ENCODE measurements around the gene CEP72.

The CEP72 gene

GRCh38 chr5:638501-639252, 26.5 kb downstream of the CEP72 start:
- no peak for DNase-seq (ENCODE audit: low read depth)

- no peak for DNase-seq (ENCODE audit: low read depth)
These were observed 27.1 kb downstream of the CEP72 start for GRCh38 chr5:639253-639530.

GRCh38 chr5:639584-640213, 27.6 kb downstream of the CEP72 start:
- no peak for DNase-seq (ENCODE audit: low read depth)

- no peak for DNase-seq (ENCODE audit: low read depth)
These were observed 28.6 kb downstream of the CEP72 start for GRCh38 chr5:640461-641330.

- DNase-seq (ENCODE audit: low read depth) = no peak
These were observed 29.2 kb downstream of the CEP72 start for GRCh38 chr5:641331-641765.

- DNase-seq (ENCODE audit: low read depth) = no peak
These were observed 30.3 kb downstream of the CEP72 start for GRCh38 chr5:642481-642880.

GRCh38 chr5:643351-643801, 31.2 kb downstream of the CEP72 start:
- DNase-seq (ENCODE audit: low read depth) = no peak

GRCh38 chr5:643811-644271, 31.7 kb downstream of the CEP72 start:
- DNase-seq (ENCODE audit: low read depth) = no peak

GRCh38 chr5:644509-644908, 32.4 kb downstream of the CEP72 start:
- no peak for DNase-seq (ENCODE audit: low read depth)

GRCh38 chr5:644971-645370, 32.8 kb downstream of the CEP72 start:
- DNase-seq (ENCODE audit: low read depth) = no peak

- DNase-seq (ENCODE audit: low read depth) = no peak
These were observed 33.3 kb downstream of the CEP72 start for GRCh38 chr5:645421-645820.

- no peak for DNase-seq (ENCODE audit: low read depth)
These were observed 34.5 kb downstream of the CEP72 start for GRCh38 chr5:646396-647201.

GRCh38 chr5:647311-647710, 35.2 kb downstream of the CEP72 start:
- no peak for DNase-seq (ENCODE audit: low read depth)

GRCh38 chr5:647727-648126, 35.6 kb downstream of the CEP72 start:
- no peak for DNase-seq (ENCODE audit: low read depth)

- no peak for DNase-seq (ENCODE audit: low read depth)
These were observed 39.3 kb downstream of the CEP72 start for GRCh38 chr5:651296-652022.

- DNase-seq (ENCODE audit: low read depth) = no peak
These were observed 39.9 kb downstream of the CEP72 start for GRCh38 chr5:652023-652515.

GRCh38 chr5:652773-653350, 40.7 kb downstream of the CEP72 start:
- DNase-seq (ENCODE audit: low read depth) = no peak

- DNase-seq (ENCODE audit: low read depth) = no peak
These were observed 42.1 kb downstream of the CEP72 start for GRCh38 chr5:654071-654778.

- DNase-seq (ENCODE audit: low read depth) = no peak
These were observed 43.3 kb downstream of the CEP72 start for GRCh38 chr5:655406-655805.

- DNase-seq (ENCODE audit: low read depth) = no peak
These were observed 45.4 kb downstream of the CEP72 start for GRCh38 chr5:657570-657969.

Data from stimulated activated CD8-positive, alpha-beta memory T cell treated with anti-CD3 and anti-CD28 coated beads, Interleukin-12 subunit alpha, Interleukin-12 subunit beta, amount 100 ng/mL, for 4 hours (primary cell).